Measurements from ENCODE around the gene MTUS2.

MTUS2 gene

GRCh38 chr13:29397265-29397664 lies 577.1 kb downstream of the MTUS2 start:
- H3K9me3 ChIP-seq: no peaks in the 10 kb centered on the region

GRCh38 chr13:29402166-29402636 lies 582.1 kb downstream of the MTUS2 start:
- Histone ChIP-seq H3K9me3 (no peaks in the 10 kb centered on the region), H3K36me3 (no peaks in the 10 kb centered on the region), H3K4me1 (no peaks in the 10 kb centered on the region), H3K27me3 (peaks cover 0 to 3% of the 10 kb centered on the region in 2 donors), H3K4me3 (no peak overlapping the region), H3K27ac (no peak overlapping the region)
- DNase-seq: no peak
- no peak for TF ChIP-seq CTCF (IDR thresholded peaks at IDR 0.05)
- intact Hi-C loops (cut with DNase I; ENCODE audit: low total_unique reads): no loop called here

More at GRCh38 chr13:29397265-29397664, 577.1 kb downstream of the MTUS2 start:
- intact Hi-C loops (cut with DNase I; ENCODE audit: low total_unique reads): no loop called here
- H3K27me3 ChIP-seq: peaks cover 0 to 2% of the 10 kb centered on the region in 2 donors
- DNase-seq: no peak
- TF ChIP-seq CTCF (IDR thresholded peaks at IDR 0.05): no peak
- no peaks in the 10 kb centered on the region for H3K36me3 ChIP-seq
- no peak overlapping the region for H3K27ac ChIP-seq
- no peaks in the 10 kb centered on the region for H3K4me1 ChIP-seq
- no peak overlapping the region for H3K4me3 ChIP-seq

GRCh38 chr13:29405401-29405800 lies 585.3 kb downstream of the MTUS2 start:
- intact Hi-C loops (cut with DNase I; ENCODE audit: low total_unique reads): no loop called here
- no peak for DNase-seq
- peaks cover 0 to 3% of the 10 kb centered on the region in 2 donors for H3K27me3 ChIP-seq
- H3K4me3 ChIP-seq: no peak overlapping the region
- TF ChIP-seq CTCF (IDR thresholded peaks at IDR 0.05): no peak
- no peaks in the 10 kb centered on the region for H3K4me1 ChIP-seq
- H3K9me3 ChIP-seq: no peaks in the 10 kb centered on the region
- H3K27ac ChIP-seq: no peak overlapping the region
- H3K36me3 ChIP-seq: no peaks in the 10 kb centered on the region

GRCh38 chr13:29411481-29411880 lies 591.3 kb downstream of the MTUS2 start:
- peaks cover 0 to 6% (median 0%) of the 10 kb centered on the region in 3 donors for H3K9me3 ChIP-seq
- H3K36me3 ChIP-seq: no peaks in the 10 kb centered on the region
- H3K27me3 ChIP-seq: no peaks in the 10 kb centered on the region
- no peak for TF ChIP-seq CTCF (IDR thresholded peaks at IDR 0.05)
- H3K4me1 ChIP-seq: no peaks in the 10 kb centered on the region
- no peak overlapping the region for H3K27ac ChIP-seq
- intact Hi-C loops (cut with DNase I; ENCODE audit: low total_unique reads): no loop called here
- DNase-seq: no peak
- no peak overlapping the region for H3K4me3 ChIP-seq

GRCh38 chr13:29418026-29418425 lies 597.9 kb downstream of the MTUS2 start:
- Histone ChIP-seq H3K4me1 (no peaks in the 10 kb centered on the region), H3K36me3 (no peaks in the 10 kb centered on the region), H3K27me3 (no peaks in the 10 kb centered on the region), H3K9me3 (no peaks in the 10 kb centered on the region), H3K27ac (no peak overlapping the region), H3K4me3 (no peak overlapping the region)
- no peak for TF ChIP-seq CTCF (IDR thresholded peaks at IDR 0.05)
- intact Hi-C loops (cut with DNase I; ENCODE audit: low total_unique reads): no loop called here
- DNase-seq: no peak

GRCh38 chr13:29421118-29421517 lies 601.0 kb downstream of the MTUS2 start:
- intact Hi-C loops (cut with DNase I; ENCODE audit: low total_unique reads): no loop called here
- H3K27ac ChIP-seq: no peak overlapping the region
- TF ChIP-seq CTCF (IDR thresholded peaks at IDR 0.05): no peak
- no peaks in the 10 kb centered on the region for H3K9me3 ChIP-seq
- no peak overlapping the region for H3K4me3 ChIP-seq
- H3K27me3 ChIP-seq: no peaks in the 10 kb centered on the region
- no peaks in the 10 kb centered on the region for H3K4me1 ChIP-seq
- H3K36me3 ChIP-seq: no peaks in the 10 kb centered on the region
- DNase-seq: no peak

All from tibial artery (tissue), 4 donors.